Stimulated activated CD8-positive, alpha-beta memory T cell treated with anti-CD3 and anti-CD28 coated beads, Interleukin-4, amount 100 ng/mL, for 24 hours (primary cell): ENCODE results near the gene C12orf42.
A peak's percentile ranks its signal among the peaks of the same experiment; 100 is the strongest.

Experiments used
- DNase-seq: peaks from one replicate; pipeline ENCODE4 v3.0.0-alpha.2; 2020; ENCODE audit warnings: low read depth

C12orf42 gene

GRCh38 chr12:103495469-103496456 lies at the start of gene C12orf42:
Gene C12orf42 (minus strand): TSS chr12:103495968. CDS start chr12:103478426, 17,542 bp downstream.
- DNase-seq = peak; percentile 40

- DNase-seq = no peak
Measured at GRCh38 chr12:103542078-103542477, 46.3 kb upstream of the C12orf42 start.

GRCh38 chr12:103540319-103540718 lies 44.6 kb upstream of the C12orf42 start:
- DNase-seq = no peak

- no peak for DNase-seq
Measured at GRCh38 chr12:103538397-103538796, 42.6 kb upstream of the C12orf42 start.

GRCh38 chr12:103530307-103531066 lies 34.7 kb upstream of the C12orf42 start:
- no peak for DNase-seq

- no peak for DNase-seq
Measured at GRCh38 chr12:103529306-103529705, 33.5 kb upstream of the C12orf42 start.

GRCh38 chr12:103524238-103524875 lies 28.6 kb upstream of the C12orf42 start:
- no peak for DNase-seq

- no peak for DNase-seq
Measured at GRCh38 chr12:103523771-103524170, 28.0 kb upstream of the C12orf42 start.

GRCh38 chr12:103520686-103521215 lies 25.0 kb upstream of the C12orf42 start:
- no peak for DNase-seq

- DNase-seq = no peak
Measured at GRCh38 chr12:103519632-103520031, 23.9 kb upstream of the C12orf42 start.

GRCh38 chr12:103518899-103519298 lies 23.1 kb upstream of the C12orf42 start:
- DNase-seq = no peak

GRCh38 chr12:103517161-103517560 lies 21.4 kb upstream of the C12orf42 start:
- DNase-seq = no peak

GRCh38 chr12:103515341-103515740 lies 19.6 kb upstream of the C12orf42 start:
- DNase-seq = no peak

- no peak for DNase-seq
Measured at GRCh38 chr12:103513875-103514274, 18.1 kb upstream of the C12orf42 start.

- peak; percentile 34 for DNase-seq
Measured at GRCh38 chr12:103505371-103506236, 9.8 kb upstream of the C12orf42 start.

- no peak for DNase-seq
Measured at GRCh38 chr12:103504606-103505005, 8.8 kb upstream of the C12orf42 start.

- DNase-seq = peak; percentile 30
Measured at GRCh38 chr12:103503546-103504480, 8.0 kb upstream of the C12orf42 start.

- no peak for DNase-seq
Measured at GRCh38 chr12:103501447-103501846, 5.7 kb upstream of the C12orf42 start.

- DNase-seq = no peak
Measured at GRCh38 chr12:103499571-103499970, 3.8 kb upstream of the C12orf42 start.

GRCh38 chr12:103498990-103499389 lies 3.2 kb upstream of the C12orf42 start:
- no peak for DNase-seq
